CMK (cell line): ENCODE data around the gene PPP4C.
"Not testable (repeated sequence)": the region's sequence is repeated elsewhere in the genome, so short reads cannot be mapped to it uniquely, and the experiment has no call there.

Experiments
- DNase-seq: peaks from one replicate; pipeline ENCODE4 v3.0.0-alpha.2; 2010; ENCODE audit warnings: low read depth

PPP4C gene

DNA sequence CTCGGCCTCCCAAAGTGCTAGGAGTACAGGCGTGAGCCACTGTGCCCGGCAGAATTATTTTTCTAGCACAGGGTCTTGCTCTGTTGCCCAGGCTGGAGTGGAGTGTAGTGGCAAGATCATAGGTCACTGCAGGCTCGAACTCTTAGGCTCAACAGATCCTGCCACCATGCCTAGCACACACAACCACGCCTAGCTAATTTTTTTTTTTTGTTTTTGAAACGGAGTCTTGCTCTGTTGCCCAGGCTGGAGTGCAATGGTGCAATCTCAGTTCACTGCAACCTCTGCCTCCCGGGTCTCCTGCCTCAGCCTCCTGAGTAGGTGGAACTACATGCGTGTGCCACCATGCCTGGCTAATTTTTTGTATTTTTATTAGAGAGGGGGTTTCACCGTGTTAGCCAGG is 49.9 kb downstream of the PPP4C start:
- DNase-seq: not testable (repeated sequence)

DNA sequence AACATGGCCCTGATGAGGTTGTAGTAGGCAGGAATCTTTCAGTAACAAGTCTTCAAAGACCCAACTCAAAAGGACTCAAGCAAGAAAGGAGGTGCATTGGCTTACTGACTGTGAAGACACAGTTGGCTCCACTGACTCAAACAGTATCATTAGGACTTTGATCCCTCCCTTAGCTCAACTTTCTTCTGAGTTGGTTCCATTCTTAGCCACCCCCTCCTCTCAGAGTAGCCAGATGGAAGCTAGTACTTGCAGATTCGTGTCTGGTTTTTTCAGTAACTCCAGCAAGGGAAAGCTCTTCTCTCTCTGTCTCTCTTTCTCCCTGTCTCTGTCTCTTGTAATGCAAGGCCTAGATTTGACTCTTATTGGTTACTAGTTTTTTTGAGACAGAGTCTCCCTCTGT is 52.2 kb downstream of the PPP4C start:
- DNase-seq: no peak

DNA sequence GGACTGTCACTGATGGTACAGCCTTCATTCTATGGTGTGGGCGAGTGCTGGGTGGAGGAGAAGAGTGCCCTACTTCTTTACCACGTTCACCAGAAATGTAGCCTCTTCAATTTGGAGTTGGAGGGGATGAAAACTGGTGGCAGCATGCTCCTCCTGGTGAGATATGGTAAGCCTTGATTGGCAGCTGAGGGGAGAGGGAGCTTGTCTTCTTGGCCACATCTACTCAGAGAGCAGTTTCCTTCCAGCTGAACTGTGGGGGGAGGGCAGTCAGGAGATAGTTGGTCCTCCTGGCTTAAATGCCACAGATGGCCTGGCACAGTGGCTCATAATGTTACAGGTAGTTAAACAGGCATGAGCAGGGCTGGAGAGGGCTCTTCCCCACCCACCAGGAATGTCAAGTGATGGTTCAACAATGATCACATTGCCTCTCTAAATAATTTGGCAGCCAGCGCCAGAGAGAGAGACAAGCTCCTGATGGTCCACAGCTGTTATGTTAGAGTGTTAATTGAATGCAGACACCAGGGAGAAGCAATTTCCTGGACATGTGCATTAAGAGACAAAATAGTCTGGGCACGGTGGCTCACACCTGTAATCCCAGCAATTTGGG is 56.2 kb downstream of the PPP4C start:
- no peak for DNase-seq

DNA sequence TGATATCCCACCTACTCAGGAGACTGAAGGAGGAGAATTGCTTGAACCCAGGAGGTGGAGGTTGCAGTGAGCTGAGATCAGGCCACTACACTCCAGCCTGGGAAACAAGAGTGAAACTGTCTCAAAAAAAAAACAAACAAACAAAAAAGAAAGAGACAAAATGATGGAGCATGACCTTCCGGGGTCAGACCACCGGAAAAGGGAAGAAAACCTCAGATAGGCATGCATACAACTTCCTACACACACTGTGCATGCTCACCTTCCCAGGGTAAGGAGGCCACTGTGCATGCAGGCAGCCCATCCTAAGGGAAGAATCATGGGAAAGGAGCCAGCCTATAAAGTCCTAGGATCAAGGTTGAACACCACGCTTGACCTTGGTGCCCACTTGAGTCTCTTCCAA is 56.8 kb downstream of the PPP4C start:
- no peak for DNase-seq
